NCI-H2196 (cell line): ENCODE results near the gene NEO1.
A peak's percentile ranks its signal among the peaks of the same experiment; 100 is the strongest.

ENCODE experiments used
- DNase-seq: peaks from one replicate; lab custom pipeline; 2025; ENCODE audit not compliant: unreplicated experiment; lab: John Stamatoyannopoulos, UW

Gene NEO1

GRCh38 chr15:73072894-73073293, 20.6 kb downstream of the NEO1 start:
- DNase-seq, result no peak

- DNase-seq, result no peak
Measured at GRCh38 chr15:73074241-73074640, 22.0 kb downstream of the NEO1 start.

GRCh38 chr15:73075160-73075859, 23.0 kb downstream of the NEO1 start:
- DNase-seq, result no peak

- no peak for DNase-seq
Measured at GRCh38 chr15:73078291-73078690, 26.0 kb downstream of the NEO1 start.

- DNase-seq, result no peak
Measured at GRCh38 chr15:73078722-73079121, 26.5 kb downstream of the NEO1 start.

GRCh38 chr15:73079565-73079964, 27.3 kb downstream of the NEO1 start:
- no peak for DNase-seq

- DNase-seq, result peak; percentile 29
Measured at GRCh38 chr15:73081321-73081958, 29.2 kb downstream of the NEO1 start.

- DNase-seq, result no peak
Measured at GRCh38 chr15:73082812-73083211, 30.5 kb downstream of the NEO1 start.

- no peak for DNase-seq
Measured at GRCh38 chr15:73087098-73087497, 34.8 kb downstream of the NEO1 start.

- no peak for DNase-seq
Measured at GRCh38 chr15:73105064-73105463, 52.8 kb downstream of the NEO1 start.

GRCh38 chr15:73108676-73109075, 56.4 kb downstream of the NEO1 start:
- no peak for DNase-seq

- DNase-seq, result no peak
Measured at GRCh38 chr15:73109765-73110164, 57.5 kb downstream of the NEO1 start.

GRCh38 chr15:73110201-73110600, 57.9 kb downstream of the NEO1 start:
- no peak for DNase-seq

GRCh38 chr15:73114064-73114463, 61.8 kb downstream of the NEO1 start:
- no peak for DNase-seq

- no peak for DNase-seq
Measured at GRCh38 chr15:73116164-73116563, 63.9 kb downstream of the NEO1 start.

GRCh38 chr15:73118055-73118454, 65.8 kb downstream of the NEO1 start:
- DNase-seq, result no peak

- DNase-seq, result no peak
Measured at GRCh38 chr15:73119478-73119877, 67.2 kb downstream of the NEO1 start.

GRCh38 chr15:73120269-73120668, 68.0 kb downstream of the NEO1 start:
- no peak for DNase-seq

- DNase-seq, result no peak
Measured at GRCh38 chr15:73125219-73125618, 73.0 kb downstream of the NEO1 start.

- DNase-seq, result no peak
Measured at GRCh38 chr15:73127302-73127936, 75.2 kb downstream of the NEO1 start.

GRCh38 chr15:73130830-73131229, 78.6 kb downstream of the NEO1 start:
- no peak for DNase-seq

GRCh38 chr15:73134196-73134595, 81.9 kb downstream of the NEO1 start:
- DNase-seq, result no peak
